GM18873 (cell line): ENCODE measurements around the gene COP1.
"Not testable (repeated sequence)": the region's sequence is repeated elsewhere in the genome, so short reads cannot be mapped to it uniquely, and the experiment has no call there.

ENCODE experiments used
- ATAC-seq: cut with Tn5 transposase; IDR thresholded peaks from one replicate; pipeline ENCODE4 v1.9.1; 2021; ENCODE audit warnings: mild to moderate bottlenecking, moderate library complexity, moderate number of reproducible peaks; ENCODE audit not compliant: unreplicated experiment, low FRiP score

Gene COP1

GRCh38 chr1:176141449-176141848, 65.6 kb downstream of the COP1 start:
- no peak for ATAC-seq

GRCh38 chr1:176136891-176137290, 70.2 kb downstream of the COP1 start:
- no peak for ATAC-seq

- ATAC-seq, result no peak
Observed at GRCh38 chr1:176134666-176135065, 72.4 kb downstream of the COP1 start.

- ATAC-seq, result no peak
Observed at GRCh38 chr1:176122282-176122681, 84.8 kb downstream of the COP1 start.

- ATAC-seq, result no peak
Observed at GRCh38 chr1:176119549-176119948, 87.5 kb downstream of the COP1 start.

GRCh38 chr1:176118985-176119384, 88.1 kb downstream of the COP1 start:
- ATAC-seq, result no peak

GRCh38 chr1:176111835-176112234, 95.3 kb downstream of the COP1 start:
- no peak for ATAC-seq

- ATAC-seq, result no peak
Observed at GRCh38 chr1:176110203-176110602, 96.9 kb downstream of the COP1 start.

GRCh38 chr1:176102768-176103350, 104.2 kb downstream of the COP1 start:
- no peak for ATAC-seq

GRCh38 chr1:176101951-176102642, 105.0 kb downstream of the COP1 start:
- no peak for ATAC-seq

- ATAC-seq, result no peak
Observed at GRCh38 chr1:176098560-176098959, 108.5 kb downstream of the COP1 start.

GRCh38 chr1:176096015-176096414, 111.1 kb downstream of the COP1 start:
- ATAC-seq, result no peak

- no peak for ATAC-seq
Observed at GRCh38 chr1:176090766-176091165, 116.3 kb downstream of the COP1 start.

GRCh38 chr1:176087746-176088145, 119.3 kb downstream of the COP1 start:
- ATAC-seq, result not testable (repeated sequence)

GRCh38 chr1:176073524-176074157, 133.4 kb downstream of the COP1 start:
- ATAC-seq, result peak; percentile 64

- no peak for ATAC-seq
Observed at GRCh38 chr1:176068901-176069300, 138.2 kb downstream of the COP1 start.

- ATAC-seq, result no peak
Observed at GRCh38 chr1:176068256-176068655, 138.8 kb downstream of the COP1 start.

GRCh38 chr1:176066709-176067108, 140.4 kb downstream of the COP1 start:
- no peak for ATAC-seq

GRCh38 chr1:176058686-176059085, 148.4 kb downstream of the COP1 start:
- no peak for ATAC-seq

GRCh38 chr1:176056312-176056711, 150.8 kb downstream of the COP1 start:
- no peak for ATAC-seq

- no peak for ATAC-seq
Observed at GRCh38 chr1:176055398-176055797, 151.7 kb downstream of the COP1 start.
